ENCODE measurements around the gene C10orf62. TPM values are rescaled to one million over a fixed set of nuclear protein-coding genes. Genes with fewer than 3 reads are reported as not detected.

C10orf62 gene
- total and polyA plus RNA-seq, 3 donors from 2014 or later = 108 to 373 (median 304) TPM

DNA sequence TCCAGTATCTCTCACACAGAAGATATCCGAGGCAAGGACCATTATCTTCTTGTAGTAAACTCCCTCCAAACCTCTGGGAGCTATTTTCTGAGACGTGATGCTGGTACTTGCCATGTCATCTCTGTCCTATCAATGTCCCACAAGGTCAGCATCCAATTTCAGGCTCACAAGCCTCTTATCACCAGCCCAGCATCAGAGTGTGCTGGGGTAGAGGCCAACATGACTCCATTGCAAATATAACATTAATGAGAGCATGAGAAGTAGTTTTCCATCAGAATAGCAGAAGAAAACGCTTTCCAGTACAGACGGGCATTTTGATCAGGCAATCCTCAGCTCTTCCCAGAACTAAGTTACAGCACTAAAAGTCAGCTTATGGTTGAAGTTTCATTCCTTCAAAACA, 38.2 kb downstream of the C10orf62 start:
- no peaks in the 10 kb centered on the region for H3K9me3 ChIP-seq
- intact Hi-C loops (cut with DNase I; ENCODE audit: low total_unique reads) = no loop called here
- no peak for DNase-seq
- TF ChIP-seq, protein P1, sequence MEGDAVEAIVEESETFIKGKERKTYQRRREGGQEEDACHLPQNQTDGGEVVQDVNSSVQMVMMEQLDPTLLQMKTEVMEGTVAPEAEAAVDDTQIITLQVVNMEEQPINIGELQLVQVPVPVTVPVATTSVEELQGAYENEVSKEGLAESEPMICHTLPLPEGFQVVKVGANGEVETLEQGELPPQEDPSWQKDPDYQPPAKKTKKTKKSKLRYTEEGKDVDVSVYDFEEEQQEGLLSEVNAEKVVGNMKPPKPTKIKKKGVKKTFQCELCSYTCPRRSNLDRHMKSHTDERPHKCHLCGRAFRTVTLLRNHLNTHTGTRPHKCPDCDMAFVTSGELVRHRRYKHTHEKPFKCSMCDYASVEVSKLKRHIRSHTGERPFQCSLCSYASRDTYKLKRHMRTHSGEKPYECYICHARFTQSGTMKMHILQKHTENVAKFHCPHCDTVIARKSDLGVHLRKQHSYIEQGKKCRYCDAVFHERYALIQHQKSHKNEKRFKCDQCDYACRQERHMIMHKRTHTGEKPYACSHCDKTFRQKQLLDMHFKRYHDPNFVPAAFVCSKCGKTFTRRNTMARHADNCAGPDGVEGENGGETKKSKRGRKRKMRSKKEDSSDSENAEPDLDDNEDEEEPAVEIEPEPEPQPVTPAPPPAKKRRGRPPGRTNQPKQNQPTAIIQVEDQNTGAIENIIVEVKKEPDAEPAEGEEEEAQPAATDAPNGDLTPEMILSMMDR (IDR thresholded peaks at IDR 0.05) = no peak
- TF ChIP-seq POLR2A (IDR thresholded peaks at IDR 0.05) = no peak
- no peak overlapping the region for H3K4me3 ChIP-seq
- WGBS, 2 donors = 61 to 66% methylated on average over 4 of the region's 4 CpGs
- H3K4me1 ChIP-seq = no peaks in the 10 kb centered on the region
- no peaks in the 10 kb centered on the region for H3K27me3 ChIP-seq
- no peak overlapping the region for H3K27ac ChIP-seq
- no peaks in the 10 kb centered on the region for H3K36me3 ChIP-seq (ENCODE audit: low read depth, missing control alignments)

DNA sequence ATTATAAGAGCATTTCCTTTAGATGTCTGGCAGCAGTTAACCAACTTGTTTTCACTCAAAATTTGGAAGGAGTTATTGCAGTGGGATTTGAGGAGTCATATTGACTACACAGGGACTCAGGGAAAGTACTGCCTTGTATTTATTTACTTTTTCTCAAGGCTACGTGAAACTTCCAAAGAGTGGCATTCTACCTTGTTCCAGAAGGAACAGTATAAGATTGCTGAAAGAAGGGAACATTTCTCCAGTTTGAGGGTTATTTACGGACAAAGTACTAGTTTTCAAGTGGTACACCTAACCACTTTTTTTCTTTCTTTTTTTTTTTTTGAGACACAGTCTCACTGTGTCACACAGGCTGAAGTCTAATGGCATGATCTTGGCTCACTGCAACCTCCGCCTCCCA, 38.7 kb downstream of the C10orf62 start:
- no peaks in the 10 kb centered on the region for H3K4me1 ChIP-seq
- no peaks in the 10 kb centered on the region for H3K27me3 ChIP-seq
- intact Hi-C loops (cut with DNase I; ENCODE audit: low total_unique reads) = no loop called here
- H3K27ac ChIP-seq = no peak overlapping the region
- H3K36me3 ChIP-seq (ENCODE audit: low read depth, missing control alignments) = no peaks in the 10 kb centered on the region
- no peaks in the 10 kb centered on the region for H3K9me3 ChIP-seq
- 77 to 83% methylated on average over 3 of the region's 3 CpGs for WGBS, 2 donors
- no peak for DNase-seq
- TF ChIP-seq POLR2A (IDR thresholded peaks at IDR 0.05) = no peak
- TF ChIP-seq, protein P1 (IDR thresholded peaks at IDR 0.05) = no peak
- no peak overlapping the region for H3K4me3 ChIP-seq

DNA sequence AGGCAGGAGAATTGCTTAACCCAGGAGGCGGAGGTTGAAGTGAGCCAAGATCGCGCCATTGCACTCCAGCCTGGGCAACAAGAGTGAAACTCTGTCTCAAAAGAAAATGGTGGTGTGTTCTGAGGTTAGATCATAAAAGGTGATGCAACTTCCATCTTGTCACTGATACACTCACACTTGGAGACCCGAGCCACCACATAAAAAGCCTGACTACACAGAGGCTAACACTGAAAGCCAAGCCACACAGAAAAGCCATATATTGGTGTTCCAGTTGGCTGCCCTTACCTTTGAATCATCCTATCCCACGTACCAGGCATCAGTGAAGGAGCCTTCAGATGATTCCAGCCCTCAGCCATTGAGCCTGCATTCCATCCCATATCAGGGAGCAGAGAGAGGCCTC, 39.8 kb downstream of the C10orf62 start:
- DNase-seq = no peak
- H3K9me3 ChIP-seq = no peaks in the 10 kb centered on the region
- intact Hi-C loops (cut with DNase I; ENCODE audit: low total_unique reads) = no loop called here
- no peaks in the 10 kb centered on the region for H3K36me3 ChIP-seq (ENCODE audit: low read depth, missing control alignments)
- no peak for TF ChIP-seq POLR2A (IDR thresholded peaks at IDR 0.05)
- TF ChIP-seq, protein P1 (IDR thresholded peaks at IDR 0.05) = no peak
- no peaks in the 10 kb centered on the region for H3K27me3 ChIP-seq
- H3K4me3 ChIP-seq = no peak overlapping the region
- no peak overlapping the region for H3K27ac ChIP-seq
- H3K4me1 ChIP-seq = no peaks in the 10 kb centered on the region
- 96 to 97% methylated on average over 5 of the region's 5 CpGs for WGBS, 2 donors

DNA sequence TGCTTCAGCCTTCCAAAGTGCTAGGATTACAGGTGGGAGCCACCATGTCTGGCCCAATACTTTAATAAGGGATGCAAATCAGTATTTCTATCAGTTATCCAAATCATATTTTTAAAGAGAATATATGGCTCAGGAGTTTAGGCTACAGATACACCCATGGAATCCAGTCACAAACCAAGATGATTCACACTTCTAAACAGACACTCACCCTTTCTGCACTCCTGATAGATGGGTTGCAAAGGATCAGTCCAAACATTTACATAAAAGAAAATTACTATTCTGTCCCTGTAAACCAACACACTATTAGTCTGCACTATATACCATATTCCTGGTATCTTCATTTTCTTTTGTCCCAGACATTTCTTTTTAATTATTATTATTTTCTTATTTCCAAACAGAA, 41.6 kb downstream of the C10orf62 start:
- Histone ChIP-seq H3K9me3 (no peaks in the 10 kb centered on the region), H3K27me3 (no peaks in the 10 kb centered on the region), H3K27ac (no peak overlapping the region), H3K4me3 (no peak overlapping the region), H3K36me3 (ENCODE audit: low read depth, missing control alignments) (no peaks in the 10 kb centered on the region), H3K4me1 (no peaks in the 10 kb centered on the region)
- no peak for DNase-seq
- intact Hi-C loops (cut with DNase I; ENCODE audit: low total_unique reads) = no loop called here
- TF ChIP-seq, protein P1 (IDR thresholded peaks at IDR 0.05) = no peak
- no peak for TF ChIP-seq POLR2A (IDR thresholded peaks at IDR 0.05)
